ENCODE data around the gene MDH2.
"Not testable (repeated sequence)": the region's sequence is repeated elsewhere in the genome, so short reads cannot be mapped to it uniquely, and the experiment has no call there.

MDH2 gene

GRCh38 chr7:76114742-76115141, 66.8 kb downstream of the MDH2 start:
- not testable (repeated sequence) for DNase-seq
